OCI-M1 (cell line): Measurements from ENCODE around the gene ZNF468.
"Not testable (repeated sequence)": the region's sequence is repeated elsewhere in the genome, so short reads cannot be mapped to it uniquely, and the experiment has no call there.

Experiments used
- DNase-seq: peaks from one replicate; lab custom pipeline; 2025; lab: John Stamatoyannopoulos, UW

The ZNF468 gene

DNA sequence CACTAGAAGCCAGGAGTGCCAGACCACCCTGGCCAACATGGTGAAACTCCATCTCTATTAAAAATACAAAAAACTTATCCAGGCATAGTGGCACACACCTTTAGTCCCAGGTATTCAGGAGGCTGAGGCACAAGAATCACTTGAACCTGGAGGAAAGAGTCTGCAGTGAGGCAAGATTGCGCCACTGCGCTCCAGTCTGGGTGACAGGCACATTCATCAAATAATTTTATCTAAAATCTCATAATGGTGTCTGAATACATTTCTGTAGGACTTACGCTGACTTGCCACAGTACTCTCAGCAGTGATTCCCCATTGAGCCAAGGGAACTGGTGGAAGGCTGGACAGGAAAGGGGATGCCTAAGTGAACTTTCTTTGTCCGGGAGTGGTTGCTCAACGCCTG lies 31.7 kb downstream of the ZNF468 start:
- no peak for DNase-seq

DNA sequence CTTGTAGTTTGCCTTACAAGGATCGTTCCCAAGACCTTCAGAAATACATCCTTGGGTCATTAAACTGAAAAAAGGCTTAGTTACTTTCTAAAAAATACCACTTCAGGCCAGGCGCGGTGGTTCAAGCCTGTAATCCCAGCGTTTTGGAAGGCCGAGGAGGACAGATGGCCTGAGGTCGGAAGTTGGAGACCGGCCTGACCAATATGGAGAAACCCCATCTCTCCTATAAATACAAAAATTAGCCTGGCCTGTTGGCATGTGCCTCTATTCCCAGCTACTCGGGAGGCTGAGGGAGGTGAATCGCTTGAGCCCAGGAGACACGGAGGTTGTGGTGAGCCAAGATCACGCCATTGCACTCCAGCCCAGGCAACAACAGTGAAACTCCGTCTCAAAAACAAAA lies 33.7 kb downstream of the ZNF468 start:
- no peak for DNase-seq

DNA sequence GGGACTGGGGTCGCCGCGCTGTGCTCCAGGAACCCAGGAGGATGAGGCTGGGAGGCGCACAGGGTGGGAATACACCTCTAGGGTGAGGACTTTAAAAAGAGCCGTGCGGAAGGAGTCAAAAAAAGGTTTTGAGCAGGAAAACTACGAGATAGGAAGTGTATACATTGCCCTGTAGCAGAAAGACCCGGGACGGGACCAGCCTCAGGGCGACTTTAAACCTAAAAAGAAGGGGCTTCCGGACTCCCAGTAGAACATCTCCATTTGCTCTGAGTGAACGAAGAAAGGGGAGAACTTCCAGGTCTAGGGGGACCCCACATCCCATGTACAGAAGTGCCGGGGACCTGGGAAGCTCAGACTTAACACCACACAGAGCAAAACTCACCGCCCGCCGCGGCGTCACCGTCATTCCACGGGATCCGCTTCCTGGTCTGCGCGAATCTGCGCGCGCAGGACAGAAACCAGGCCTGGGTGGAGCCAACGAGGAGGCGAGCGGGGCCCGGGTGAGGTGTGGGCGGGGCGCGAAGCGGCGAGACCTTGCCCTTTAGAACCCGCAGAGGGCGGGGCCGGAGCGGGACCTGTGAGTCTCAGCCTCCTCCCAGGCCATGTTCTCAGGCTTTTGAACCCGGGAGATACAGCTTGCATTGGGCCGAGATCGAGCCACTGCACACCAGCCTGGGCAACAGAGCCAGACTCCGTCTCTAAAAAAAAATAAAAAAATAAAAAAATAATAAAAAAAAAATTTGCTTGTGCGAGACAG lies 36.0 kb downstream of the ZNF468 start, which contains the start of gene ZNF28:
Gene ZNF28 (minus strand): TSS at position 430 of the 757 bp plus-strand sequence. CDS start 3,675 bp downstream, outside the sequence.
- peak; percentile 92 for DNase-seq

- DNase-seq: peak; percentile 19
Observed at GRCh38 chr19:52820472-52821203, 36.8 kb downstream of the ZNF468 start.

GRCh38 chr19:52809801-52810200 lies 47.6 kb downstream of the ZNF468 start:
- DNase-seq: no peak

GRCh38 chr19:52799950-52800640 lies 57.3 kb downstream of the ZNF468 start:
- DNase-seq: not testable (repeated sequence)

DNA sequence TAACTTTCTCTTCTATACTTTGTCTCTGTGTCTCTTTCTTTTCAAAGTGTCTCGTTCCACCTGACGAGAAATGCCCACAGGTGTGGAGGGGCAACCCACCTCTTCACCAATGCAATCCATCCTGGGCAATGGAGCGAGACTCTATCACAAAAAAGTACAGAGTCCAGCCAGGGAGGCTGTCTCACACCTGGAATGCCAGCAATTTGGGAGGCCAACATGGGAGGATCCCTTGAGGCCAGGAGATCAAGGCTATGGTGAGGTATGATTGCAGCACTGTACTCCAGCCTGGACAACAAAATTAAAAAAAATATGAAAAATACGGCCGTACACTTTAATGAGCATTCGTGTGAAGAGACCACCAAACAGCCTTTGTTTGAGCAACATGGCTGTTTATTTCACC lies 68.0 kb downstream of the ZNF468 start:
- no peak for DNase-seq
